ENCODE results near the gene PLAU. TPM values are rescaled to one million over a fixed set of nuclear protein-coding genes. Genes with fewer than 3 reads are reported as not detected.

PLAU gene
- total and polyA plus RNA-seq, 4 donors: 3.9 to 5.3 (median 4.5) TPM

DNA sequence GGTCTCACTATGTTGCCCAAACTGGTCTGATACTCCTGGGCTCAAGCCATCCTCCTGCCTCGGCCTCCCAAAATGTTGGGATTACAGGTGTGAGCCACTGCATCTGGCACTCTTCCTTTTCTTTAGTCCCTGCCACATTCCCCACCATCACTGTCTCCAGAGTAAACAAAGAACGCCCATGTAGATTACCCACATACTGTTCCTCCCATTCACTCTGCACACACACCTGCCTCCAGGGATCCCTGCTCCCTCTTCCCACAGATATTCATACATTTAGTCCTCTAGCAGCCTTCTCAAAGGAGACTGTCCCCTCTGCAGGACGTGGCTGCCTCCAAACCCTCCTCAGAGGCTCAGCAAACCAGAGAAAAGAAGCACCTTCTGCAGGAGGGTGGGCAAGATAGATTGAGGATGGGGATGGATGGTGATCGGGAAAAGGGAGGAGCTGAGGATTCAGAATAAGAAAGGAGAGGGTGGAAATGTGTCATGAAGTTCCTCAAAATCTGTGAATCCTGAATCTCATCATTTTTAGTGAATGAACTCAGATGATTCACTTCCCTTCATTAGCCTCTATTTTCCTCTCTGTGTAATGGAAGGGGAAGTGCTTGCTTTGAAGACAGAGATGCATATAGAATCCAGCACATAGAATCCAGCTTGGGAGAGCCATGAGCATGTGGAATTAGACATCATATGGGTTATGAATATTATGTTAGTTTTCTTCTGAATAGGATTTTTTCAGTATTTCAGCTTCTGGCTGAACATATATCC is 5.5 kb upstream of the PLAU start:
- WGBS (ENCODE audit: insufficient coverage): 83% methylated on average over 3 of the region's 4 CpGs

DNA sequence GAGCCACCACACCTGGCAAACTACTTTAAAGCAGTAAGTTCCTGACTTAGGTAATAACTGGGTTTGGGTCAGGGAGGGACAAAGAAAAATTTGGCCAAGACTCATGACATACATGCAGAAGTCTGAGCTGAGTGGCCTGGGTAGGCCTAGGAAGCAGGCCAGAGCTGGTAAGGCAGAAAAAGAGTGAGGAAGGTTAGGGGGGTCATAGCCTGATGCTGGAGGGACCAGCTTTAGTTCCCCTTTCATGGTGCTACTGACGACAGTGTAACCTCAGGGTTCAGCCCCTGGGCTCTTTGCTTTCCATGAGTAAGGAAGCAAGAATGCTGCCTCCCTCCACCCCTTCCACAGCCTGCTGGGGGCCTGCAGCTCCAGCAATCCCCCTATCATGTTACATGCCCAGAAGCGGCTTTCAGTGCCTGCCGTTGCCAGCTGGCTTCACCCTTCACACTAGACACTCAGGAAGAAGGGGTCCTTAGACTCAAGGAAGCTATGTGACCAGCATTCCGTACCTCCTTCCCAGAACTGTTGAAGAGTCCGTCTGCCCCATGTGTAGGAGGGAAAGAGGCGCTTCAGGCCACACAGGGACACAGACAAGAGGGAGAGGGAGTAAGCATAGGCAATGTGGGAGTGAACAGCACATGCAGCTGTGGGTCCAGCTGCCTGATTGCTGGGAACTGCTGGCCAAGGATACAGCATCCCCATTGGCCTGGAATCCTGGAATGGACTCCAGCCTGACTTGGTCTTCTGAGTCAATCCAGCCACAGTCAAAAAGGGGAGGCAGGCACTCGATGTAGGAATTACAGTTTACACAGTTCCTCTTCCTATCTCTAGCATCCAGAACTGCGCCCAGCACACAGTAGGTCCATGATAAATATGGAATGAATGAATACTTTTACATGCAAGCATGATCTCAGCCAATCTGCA is 4.1 kb upstream of the PLAU start:
- Histone ChIP-seq H3K36me3 (ENCODE audit: control insufficient read depth, insufficient read depth, low read length) (no peaks in the 10 kb centered on the region), H3K4me1 (ENCODE audit: control insufficient read depth, insufficient read depth, low read length) (peaks cover 26% of the 10 kb centered on the region), H3K27ac (ENCODE audit: low read depth, low read length) (peak overlapping the region; percentile 77), H3K9me3 (ENCODE audit: control insufficient read depth, insufficient read depth, low read length) (no peaks in the 10 kb centered on the region), H3K4me3 (ENCODE audit: low read depth, low read length) (no peak overlapping the region), H3K27me3 (ENCODE audit: control insufficient read depth, insufficient read depth, low read length) (peaks cover 12% of the 10 kb centered on the region)
- 14% methylated on average over 5 of the region's 8 CpGs for WGBS (ENCODE audit: insufficient coverage)
- peak in 2 of 6 donors; percentile 26 to 71 for DNase-seq (ENCODE audit: low read depth in 4 of 6, low spot score in 6 of 6)

More for the DNA sequence above, 5.5 kb upstream of the PLAU start:
- H3K36me3 ChIP-seq (ENCODE audit: control insufficient read depth, insufficient read depth, low read length): no peaks in the 10 kb centered on the region
- no peaks in the 10 kb centered on the region for H3K9me3 ChIP-seq (ENCODE audit: control insufficient read depth, insufficient read depth, low read length)
- no peak overlapping the region for H3K27ac ChIP-seq (ENCODE audit: low read depth, low read length)
- no peak overlapping the region for H3K4me3 ChIP-seq (ENCODE audit: low read depth, low read length)
- peaks cover 15% of the 10 kb centered on the region for H3K4me1 ChIP-seq (ENCODE audit: control insufficient read depth, insufficient read depth, low read length)
- DNase-seq (ENCODE audit: low read depth in 4 of 6, low spot score in 6 of 6): no peak
- H3K27me3 ChIP-seq (ENCODE audit: control insufficient read depth, insufficient read depth, low read length): peaks cover 6% of the 10 kb centered on the region

DNA sequence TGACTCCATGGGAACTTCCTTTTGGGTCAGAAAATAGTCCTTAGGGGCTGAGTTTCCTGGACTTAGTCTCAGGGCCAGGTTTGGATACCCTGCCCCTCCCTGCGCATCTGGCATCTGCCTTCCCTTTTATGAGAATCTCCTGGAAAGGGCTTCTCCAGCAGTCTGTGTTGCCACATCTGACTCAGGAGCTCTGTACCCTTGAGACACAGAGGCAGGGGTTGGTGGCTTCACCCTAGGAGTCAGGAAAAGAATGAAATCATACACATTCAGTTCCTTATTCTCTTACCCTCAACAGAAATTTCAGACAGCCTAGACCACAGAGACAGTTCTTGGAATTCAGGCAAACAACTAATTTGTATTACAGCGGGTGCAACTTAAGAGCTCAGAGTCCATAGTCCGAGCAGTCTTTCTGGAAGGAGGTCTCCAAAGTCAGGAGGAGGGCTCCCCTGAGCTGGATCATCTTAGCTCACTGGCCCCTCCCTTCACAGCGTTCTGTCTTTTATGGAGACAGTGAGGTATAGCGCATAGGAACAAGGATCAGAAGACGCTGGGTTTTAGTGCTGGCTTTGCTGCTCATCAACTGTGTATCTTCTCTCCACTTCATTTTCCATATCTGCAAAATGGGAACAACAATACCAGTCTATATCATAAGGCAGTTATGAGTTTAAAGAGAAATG is 3.0 kb upstream of the PLAU start:
- Histone ChIP-seq H3K4me1 (ENCODE audit: control insufficient read depth, insufficient read depth, low read length) (peaks cover 28% of the 10 kb centered on the region), H3K36me3 (ENCODE audit: control insufficient read depth, insufficient read depth, low read length) (no peaks in the 10 kb centered on the region), H3K9me3 (ENCODE audit: control insufficient read depth, insufficient read depth, low read length) (no peaks in the 10 kb centered on the region), H3K27me3 (ENCODE audit: control insufficient read depth, insufficient read depth, low read length) (peaks cover 14% of the 10 kb centered on the region), H3K27ac (ENCODE audit: low read depth, low read length) (no peak overlapping the region), H3K4me3 (ENCODE audit: low read depth, low read length) (no peak overlapping the region)
- WGBS (ENCODE audit: insufficient coverage): 90% methylated on average over 3 of the region's 6 CpGs
- DNase-seq (ENCODE audit: low read depth in 4 of 6, low spot score in 6 of 6): no peak

DNA sequence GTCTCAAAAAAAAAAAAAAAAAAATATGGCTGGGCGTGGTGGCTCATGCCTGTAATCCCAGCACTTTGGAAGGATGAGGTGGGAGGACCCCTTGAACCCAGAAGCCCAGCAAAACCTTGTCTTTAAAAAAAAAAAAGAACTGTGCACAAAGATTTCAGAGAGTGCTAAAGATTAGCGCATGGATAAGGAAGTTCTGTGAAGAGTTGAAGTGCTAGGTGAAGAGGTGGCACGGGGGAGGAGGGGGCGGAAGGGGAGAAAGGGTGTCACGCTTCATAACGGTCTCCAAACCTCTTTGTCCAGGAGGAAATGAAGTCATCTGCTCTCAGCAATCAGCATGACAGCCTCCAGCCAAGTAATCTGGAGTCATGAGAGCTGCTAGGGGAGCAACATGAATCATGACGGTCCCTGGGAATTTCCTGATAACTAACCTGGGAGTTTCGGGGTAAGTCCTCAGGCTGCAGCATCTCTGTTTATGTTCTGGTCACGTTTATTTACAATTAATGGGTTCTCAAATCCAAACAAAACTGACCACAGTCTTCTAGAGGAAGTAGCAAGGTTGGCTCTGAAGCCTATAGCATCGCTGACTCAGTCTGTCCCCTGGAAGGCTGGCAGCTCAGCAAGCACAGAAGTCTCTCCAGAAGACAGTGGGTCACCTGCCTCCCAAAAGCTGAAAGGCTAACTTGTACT is 1.9 kb upstream of the PLAU start:
- Histone ChIP-seq H3K9me3 (ENCODE audit: control insufficient read depth, insufficient read depth, low read length) (no peaks in the 10 kb centered on the region), H3K27ac (ENCODE audit: low read depth, low read length) (no peak overlapping the region), H3K4me1 (ENCODE audit: control insufficient read depth, insufficient read depth, low read length) (peaks cover 28% of the 10 kb centered on the region), H3K27me3 (ENCODE audit: control insufficient read depth, insufficient read depth, low read length) (peaks cover 14% of the 10 kb centered on the region), H3K36me3 (ENCODE audit: control insufficient read depth, insufficient read depth, low read length) (no peaks in the 10 kb centered on the region), H3K4me3 (ENCODE audit: low read depth, low read length) (no peak overlapping the region)
- DNase-seq (ENCODE audit: low read depth in 4 of 6, low spot score in 6 of 6): no peak
- 64% methylated on average over 6 of the region's 10 CpGs for WGBS (ENCODE audit: insufficient coverage)

DNA sequence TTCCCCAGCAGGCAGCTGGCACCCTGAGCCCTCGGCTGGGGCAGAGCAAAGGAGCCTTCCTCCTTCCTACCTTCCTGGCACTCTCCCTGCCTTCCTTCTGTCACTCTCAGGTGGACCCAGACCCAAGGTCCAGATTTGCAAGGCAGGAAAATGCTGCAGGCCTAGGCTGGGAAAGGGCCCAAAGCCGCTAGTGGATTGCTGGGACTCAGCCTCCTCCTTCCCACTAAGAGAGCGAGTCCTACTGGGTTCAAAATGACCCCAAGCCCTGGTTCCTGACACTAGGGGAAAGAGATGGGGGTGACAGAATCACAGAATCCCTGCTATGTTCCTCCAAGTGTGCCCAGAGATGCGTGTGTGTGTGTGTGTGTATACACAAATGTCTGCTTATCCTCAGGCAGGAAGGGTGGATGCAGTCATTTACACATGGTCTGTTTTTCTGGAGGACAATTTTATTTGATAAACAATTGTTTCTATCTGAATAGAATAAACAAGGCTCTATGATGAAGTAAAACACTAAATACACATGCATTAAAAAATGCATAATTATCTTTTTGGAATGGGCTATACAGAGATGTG is 1.3 kb upstream of the PLAU start:
- Histone ChIP-seq H3K9me3 (ENCODE audit: control insufficient read depth, insufficient read depth, low read length) (no peaks in the 10 kb centered on the region), H3K27ac (ENCODE audit: low read depth, low read length) (no peak overlapping the region), H3K4me1 (ENCODE audit: control insufficient read depth, insufficient read depth, low read length) (peaks cover 28% of the 10 kb centered on the region), H3K4me3 (ENCODE audit: low read depth, low read length) (no peak overlapping the region), H3K27me3 (ENCODE audit: control insufficient read depth, insufficient read depth, low read length) (peaks cover 14% of the 10 kb centered on the region), H3K36me3 (ENCODE audit: control insufficient read depth, insufficient read depth, low read length) (no peaks in the 10 kb centered on the region)
- no peak for DNase-seq (ENCODE audit: low read depth in 4 of 6, low spot score in 6 of 6)
- 47% methylated on average over 1 of the region's 4 CpGs for WGBS (ENCODE audit: insufficient coverage)

DNA sequence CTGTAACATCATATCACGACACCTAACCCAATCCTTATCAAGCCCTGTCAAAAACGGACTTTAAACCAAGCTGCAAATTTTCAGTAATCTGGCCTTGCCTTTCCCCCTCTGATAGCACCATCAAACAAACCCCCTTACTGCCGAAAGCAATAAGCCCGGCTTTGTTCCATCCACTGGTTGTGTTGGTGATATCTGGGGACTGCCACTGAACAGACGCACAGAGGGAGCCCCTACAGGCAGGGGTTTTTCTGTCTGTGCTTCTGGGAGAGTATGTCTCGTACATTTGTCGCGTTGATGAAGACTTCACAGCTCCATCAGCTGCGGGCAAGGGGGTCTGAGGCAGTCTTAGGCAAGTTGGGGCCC is 550 bp upstream of the PLAU start:
- H3K36me3 ChIP-seq (ENCODE audit: control insufficient read depth, insufficient read depth, low read length): no peaks in the 10 kb centered on the region
- peak in 2 of 6 donors; percentile 50 to 51 for DNase-seq (ENCODE audit: low read depth in 4 of 6, low spot score in 6 of 6)
- WGBS (ENCODE audit: insufficient coverage): 15% methylated on average over 6 of the region's 9 CpGs
- H3K4me3 ChIP-seq (ENCODE audit: low read depth, low read length): peak overlapping the region; percentile 40
- H3K27ac ChIP-seq (ENCODE audit: low read depth, low read length): no peak overlapping the region
- peaks cover 14% of the 10 kb centered on the region for H3K27me3 ChIP-seq (ENCODE audit: control insufficient read depth, insufficient read depth, low read length)
- no peaks in the 10 kb centered on the region for H3K9me3 ChIP-seq (ENCODE audit: control insufficient read depth, insufficient read depth, low read length)
- H3K4me1 ChIP-seq (ENCODE audit: control insufficient read depth, insufficient read depth, low read length): peaks cover 28% of the 10 kb centered on the region

DNA sequence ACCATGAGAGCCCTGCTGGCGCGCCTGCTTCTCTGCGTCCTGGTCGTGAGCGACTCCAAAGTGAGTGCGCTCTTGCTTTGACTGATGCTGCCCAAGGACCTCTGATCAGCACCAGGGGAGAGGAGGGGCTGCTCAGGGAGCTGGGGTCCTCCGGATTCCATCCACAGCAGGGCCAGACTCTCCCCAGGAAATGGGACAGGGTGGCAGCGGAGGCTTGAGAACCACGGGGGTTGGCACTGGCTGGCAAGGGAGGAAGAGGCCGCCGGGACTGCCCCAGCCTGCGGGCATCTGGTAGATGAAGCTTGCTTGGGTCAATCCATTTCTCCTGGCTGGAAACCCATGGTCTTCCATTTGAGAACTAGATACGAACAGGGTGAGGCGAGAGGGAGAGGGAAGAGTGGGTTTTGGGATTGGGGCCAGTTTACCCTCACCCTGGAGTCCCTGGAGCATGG is 647 bp downstream of the PLAU start:
- peaks cover 2% of the 10 kb centered on the region for H3K36me3 ChIP-seq (ENCODE audit: control insufficient read depth, insufficient read depth, low read length)
- H3K4me3 ChIP-seq (ENCODE audit: low read depth, low read length): peak overlapping the region; percentile 47
- no peak for DNase-seq (ENCODE audit: low read depth in 4 of 6, low spot score in 6 of 6)
- no peak overlapping the region for H3K27ac ChIP-seq (ENCODE audit: low read depth, low read length)
- 23% methylated on average over 14 of the region's 14 CpGs for WGBS (ENCODE audit: insufficient coverage)
- peaks cover 26% of the 10 kb centered on the region for H3K4me1 ChIP-seq (ENCODE audit: control insufficient read depth, insufficient read depth, low read length)
- peaks cover 14% of the 10 kb centered on the region for H3K27me3 ChIP-seq (ENCODE audit: control insufficient read depth, insufficient read depth, low read length)
- no peaks in the 10 kb centered on the region for H3K9me3 ChIP-seq (ENCODE audit: control insufficient read depth, insufficient read depth, low read length)

DNA sequence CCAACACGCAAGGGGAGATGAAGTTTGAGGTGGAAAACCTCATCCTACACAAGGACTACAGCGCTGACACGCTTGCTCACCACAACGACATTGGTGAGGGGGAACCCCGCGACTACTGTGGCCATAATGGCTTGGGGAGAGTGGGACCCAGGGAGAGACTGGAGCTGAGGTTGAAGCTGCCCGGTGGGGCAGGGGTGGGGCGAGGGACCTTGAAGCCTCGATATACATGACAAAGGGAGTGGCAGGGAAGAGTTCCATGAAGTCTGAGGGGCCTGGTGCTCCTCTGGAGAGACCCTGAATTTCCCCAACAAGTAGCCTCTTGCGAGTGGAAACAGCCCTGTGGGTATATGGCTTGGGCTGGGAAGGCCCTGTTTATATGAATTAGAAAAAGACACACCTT is 3.1 kb downstream of the PLAU start:
- Histone ChIP-seq H3K36me3 (ENCODE audit: control insufficient read depth, insufficient read depth, low read length) (peaks cover 5% of the 10 kb centered on the region), H3K9me3 (ENCODE audit: control insufficient read depth, insufficient read depth, low read length) (no peaks in the 10 kb centered on the region), H3K4me3 (ENCODE audit: low read depth, low read length) (no peak overlapping the region), H3K4me1 (ENCODE audit: control insufficient read depth, insufficient read depth, low read length) (peaks cover 18% of the 10 kb centered on the region), H3K27me3 (ENCODE audit: control insufficient read depth, insufficient read depth, low read length) (peaks cover 14% of the 10 kb centered on the region), H3K27ac (ENCODE audit: low read depth, low read length) (no peak overlapping the region)
- 56% methylated on average over 6 of the region's 10 CpGs for WGBS (ENCODE audit: insufficient coverage)
- DNase-seq (ENCODE audit: low read depth in 4 of 6, low spot score in 6 of 6): no peak
